Mucosa of stomach (tissue), 1 donor: ENCODE results near the gene DMRTA2.

Experiments
- H3K27me3 ChIP-seq: one replicate; pipeline ENCODE4 v1.7.0; 2013; ENCODE audit warnings: mild to moderate bottlenecking, low read length; ENCODE audit not compliant: control insufficient read depth, insufficient read depth
- H3K36me3 ChIP-seq: one replicate; pipeline ENCODE4 v1.7.0; 2013; ENCODE audit warnings: low read length; ENCODE audit not compliant: control insufficient read depth, insufficient read depth
- H3K4me1 ChIP-seq: one replicate; pipeline ENCODE4 v1.7.0; 2013; ENCODE audit warnings: mild to moderate bottlenecking, low read length; ENCODE audit not compliant: control insufficient read depth, insufficient read depth
- H3K4me3 ChIP-seq: one replicate; pipeline ENCODE4 v1.7.0; 2013; ENCODE audit warnings: low read length
- H3K9ac ChIP-seq: one replicate; pipeline ENCODE4 v1.7.0; 2013; ENCODE audit warnings: mild to moderate bottlenecking, low read length, moderate library complexity
- H3K9me3 ChIP-seq: one replicate; pipeline ENCODE4 v1.7.0; 2013; ENCODE audit warnings: mild to moderate bottlenecking, low read length, moderate library complexity; ENCODE audit not compliant: control insufficient read depth
- donor health status: Pancreatic carcinoma.

The DMRTA2 gene

DNA sequence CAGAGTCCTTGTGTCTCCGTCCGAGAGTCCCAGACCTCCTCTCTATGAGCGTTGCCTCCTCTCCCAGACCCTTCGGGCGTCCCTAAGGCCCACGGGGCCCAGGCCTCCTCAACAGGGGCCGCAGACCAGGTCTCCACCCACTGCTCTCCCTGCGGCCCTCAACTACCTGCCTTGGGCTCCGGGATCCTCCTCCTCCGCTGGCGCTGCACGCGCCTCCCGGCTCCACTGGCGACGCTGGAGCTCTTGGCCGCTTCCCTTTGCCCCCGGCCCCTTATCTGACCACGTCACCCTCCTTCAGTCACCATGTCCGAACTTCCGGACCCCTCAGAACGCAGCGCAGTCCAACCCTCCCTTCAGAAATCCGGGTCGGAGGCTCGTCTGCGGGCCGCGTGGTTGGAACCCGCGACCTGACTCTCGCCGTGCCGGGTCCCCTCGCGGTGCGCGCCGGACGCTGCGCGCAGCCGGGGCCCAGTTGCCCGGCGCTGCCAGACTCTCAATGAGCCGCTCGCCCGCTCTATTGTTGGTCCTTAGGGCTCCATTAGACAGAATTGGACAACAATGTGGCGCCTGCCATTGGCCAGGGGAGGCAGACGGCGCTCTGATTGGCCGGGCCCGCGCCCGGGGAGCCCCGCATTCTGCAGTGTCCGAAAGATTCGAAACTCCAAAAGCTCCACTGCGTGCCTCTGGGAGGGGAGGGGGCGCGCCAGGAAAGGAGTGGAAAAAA, at the start of gene DMRTA2:
TSS of gene DMRTA2 (minus strand) at position 498 of the 724 bp plus-strand sequence. CDS start 1,907 bp downstream, outside the sequence.
- H3K4me1 ChIP-seq = peaks cover 22% of the 10 kb centered on the region
- H3K9ac ChIP-seq = no peak within 1 kb of the TSS
- no peak within 1 kb of the TSS for H3K4me3 ChIP-seq
- no peaks in the 10 kb centered on the region for H3K36me3 ChIP-seq
- peaks cover 98% of the 10 kb centered on the region for H3K27me3 ChIP-seq
- H3K9me3 ChIP-seq = no peaks in the 10 kb centered on the region

- Histone ChIP-seq H3K4me3 (no peak overlapping the region), H3K9ac (no peak overlapping the region), H3K36me3 (no peaks in the 10 kb centered on the region), H3K4me1 (no peaks in the 10 kb centered on the region), H3K27me3 (no peaks in the 10 kb centered on the region), H3K9me3 (no peaks in the 10 kb centered on the region)
Measured at GRCh38 chr1:50471967-50472366, 48.7 kb upstream of the DMRTA2 start.

- H3K36me3 ChIP-seq = no peaks in the 10 kb centered on the region
Measured at GRCh38 chr1:50462964-50463363, 39.7 kb upstream of the DMRTA2 start.

DNA sequence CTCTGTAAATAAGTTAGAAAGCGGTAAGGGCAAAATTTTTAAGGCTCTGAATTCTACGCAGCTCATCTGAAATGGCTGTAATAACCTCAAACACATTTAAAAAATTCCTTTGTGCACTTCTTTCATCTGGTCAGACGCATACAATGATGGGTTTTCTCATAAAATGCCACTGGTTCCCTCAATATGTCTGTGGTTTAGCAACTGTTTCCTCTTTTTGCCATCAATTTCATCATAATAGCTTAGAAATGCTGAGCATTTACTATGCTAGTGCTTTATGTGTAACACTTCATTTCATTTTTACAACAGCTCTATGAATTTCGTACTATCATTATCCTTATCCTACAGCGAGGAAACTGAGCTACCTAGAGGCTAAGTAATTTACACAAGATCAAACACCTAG, 35.3 kb upstream of the DMRTA2 start:
- H3K36me3 ChIP-seq = no peaks in the 10 kb centered on the region
- no peaks in the 10 kb centered on the region for H3K9me3 ChIP-seq
- no peaks in the 10 kb centered on the region for H3K4me1 ChIP-seq
- H3K4me3 ChIP-seq = no peak overlapping the region
- H3K27me3 ChIP-seq = no peaks in the 10 kb centered on the region
- H3K9ac ChIP-seq = no peak overlapping the region

More at GRCh38 chr1:50462964-50463363, 39.7 kb upstream of the DMRTA2 start:
- Histone ChIP-seq H3K9me3 (no peaks in the 10 kb centered on the region), H3K27me3 (no peaks in the 10 kb centered on the region), H3K4me1 (no peaks in the 10 kb centered on the region), H3K4me3 (no peak overlapping the region), H3K9ac (no peak overlapping the region)

DNA sequence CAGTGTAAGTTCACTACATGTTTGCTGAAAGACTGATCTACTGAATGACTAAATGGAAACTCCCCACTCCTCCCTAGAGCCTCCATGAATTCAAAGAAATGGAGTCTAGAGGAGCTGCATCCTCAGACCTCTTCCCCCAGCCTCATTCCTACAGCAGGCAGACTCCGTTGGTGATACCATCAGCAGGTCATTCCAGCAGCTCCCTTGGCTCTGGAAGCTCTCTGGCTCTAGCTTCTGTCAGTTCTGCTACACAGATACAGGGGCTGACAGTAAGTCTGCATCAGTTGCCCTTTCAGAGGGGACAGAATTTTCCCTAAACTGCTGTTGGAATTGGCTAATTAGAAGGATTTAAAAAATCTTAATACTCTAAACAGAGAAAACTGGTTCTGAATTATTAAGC, 31.7 kb upstream of the DMRTA2 start:
- H3K4me1 ChIP-seq = no peaks in the 10 kb centered on the region
- H3K27me3 ChIP-seq = no peaks in the 10 kb centered on the region
- H3K36me3 ChIP-seq = no peaks in the 10 kb centered on the region
- no peaks in the 10 kb centered on the region for H3K9me3 ChIP-seq
- no peak overlapping the region for H3K4me3 ChIP-seq
- H3K9ac ChIP-seq = no peak overlapping the region

GRCh38 chr1:50453266-50453665, 30.0 kb upstream of the DMRTA2 start:
- Histone ChIP-seq H3K4me3 (no peak overlapping the region), H3K9me3 (no peaks in the 10 kb centered on the region), H3K36me3 (no peaks in the 10 kb centered on the region)

DNA sequence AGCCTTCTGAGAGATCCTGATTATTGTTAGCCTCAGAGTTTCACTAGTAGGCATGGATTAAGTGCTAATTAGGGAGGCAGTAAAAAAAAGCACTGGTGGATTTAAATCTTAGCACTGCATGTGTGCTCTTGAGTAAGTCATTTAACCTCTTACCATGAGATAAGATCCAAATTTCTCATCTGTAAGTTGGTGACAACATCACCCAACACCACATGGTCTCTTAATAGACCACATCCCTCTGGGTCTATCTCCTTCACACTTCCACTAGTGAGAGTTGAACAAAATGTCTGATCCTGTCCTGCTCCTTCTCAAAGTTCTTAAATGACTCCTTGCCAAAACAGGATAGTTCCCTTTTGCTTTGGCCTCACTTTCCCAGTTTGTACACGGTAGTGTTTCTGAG, 29.5 kb upstream of the DMRTA2 start:
- Histone ChIP-seq H3K9ac (no peak overlapping the region), H3K9me3 (no peaks in the 10 kb centered on the region)

More at GRCh38 chr1:50453266-50453665, 30.0 kb upstream of the DMRTA2 start:
- H3K9ac ChIP-seq = no peak overlapping the region
- H3K27me3 ChIP-seq = no peaks in the 10 kb centered on the region
- no peaks in the 10 kb centered on the region for H3K4me1 ChIP-seq

DNA sequence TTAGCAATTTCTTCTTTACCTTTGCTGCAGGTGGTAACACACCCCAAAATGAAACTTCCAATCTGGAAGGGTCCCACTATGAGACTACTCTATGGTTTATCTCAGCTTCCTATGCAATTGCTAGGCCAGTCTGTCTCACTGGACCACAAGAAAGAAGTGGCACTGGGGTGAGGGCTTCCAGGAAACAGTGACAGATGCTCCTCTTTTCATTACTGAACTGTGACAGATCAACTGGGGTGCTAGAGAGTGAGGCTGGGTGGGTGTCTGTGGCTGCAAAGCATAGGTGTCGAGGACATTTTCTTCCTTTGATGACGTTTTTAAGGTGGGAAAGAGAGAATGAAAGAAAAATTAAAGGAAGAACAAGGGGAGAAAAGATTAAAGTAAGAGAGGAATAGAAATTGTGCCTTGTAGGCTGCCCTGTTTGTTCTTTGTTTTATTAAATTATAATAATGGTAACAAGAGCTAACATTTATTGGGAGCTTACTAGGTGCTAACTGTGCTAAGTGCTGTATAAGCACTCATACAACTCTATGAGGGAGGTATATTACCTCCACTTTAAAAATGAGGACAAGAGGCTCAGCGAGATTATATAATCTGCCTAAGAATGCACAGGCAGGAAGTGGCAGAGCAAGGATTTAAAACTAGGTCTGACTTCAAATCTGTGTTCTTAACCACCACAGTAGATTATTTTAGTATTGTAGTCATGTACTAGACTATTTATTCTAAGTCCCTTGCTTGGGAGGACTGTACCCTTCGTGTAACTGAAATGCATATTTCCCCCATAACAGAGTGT, 27.8 kb upstream of the DMRTA2 start:
- Histone ChIP-seq H3K4me1 (no peaks in the 10 kb centered on the region), H3K27me3 (no peaks in the 10 kb centered on the region), H3K4me3 (no peak overlapping the region), H3K9me3 (no peaks in the 10 kb centered on the region), H3K36me3 (no peaks in the 10 kb centered on the region), H3K9ac (no peak overlapping the region)

More for the DNA sequence above, 29.5 kb upstream of the DMRTA2 start:
- Histone ChIP-seq H3K4me3 (no peak overlapping the region), H3K36me3 (no peaks in the 10 kb centered on the region), H3K4me1 (no peaks in the 10 kb centered on the region), H3K27me3 (no peaks in the 10 kb centered on the region)

DNA sequence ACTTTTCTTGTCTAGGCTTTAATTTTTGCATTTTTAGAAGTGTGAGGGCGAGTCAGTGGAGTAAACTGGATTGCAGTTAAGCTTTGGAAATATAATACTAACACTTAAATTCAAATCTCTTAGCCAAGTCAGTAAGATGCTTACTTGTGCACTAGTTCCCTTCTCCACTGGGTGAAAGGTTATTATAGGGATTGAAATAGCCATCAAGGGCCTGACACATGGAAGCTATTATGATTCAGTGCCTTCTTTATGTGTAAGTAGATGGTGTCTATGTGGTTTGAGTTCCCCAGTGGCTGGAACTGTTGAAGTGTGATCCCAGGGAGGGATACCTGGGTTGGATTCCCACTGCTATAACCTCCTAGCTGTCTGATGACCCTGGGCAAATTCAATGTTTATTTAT, 24.7 kb upstream of the DMRTA2 start:
- no peaks in the 10 kb centered on the region for H3K36me3 ChIP-seq
- no peak overlapping the region for H3K9ac ChIP-seq
- H3K27me3 ChIP-seq = no peaks in the 10 kb centered on the region
- H3K4me3 ChIP-seq = no peak overlapping the region
- no peaks in the 10 kb centered on the region for H3K4me1 ChIP-seq
- no peaks in the 10 kb centered on the region for H3K9me3 ChIP-seq

DNA sequence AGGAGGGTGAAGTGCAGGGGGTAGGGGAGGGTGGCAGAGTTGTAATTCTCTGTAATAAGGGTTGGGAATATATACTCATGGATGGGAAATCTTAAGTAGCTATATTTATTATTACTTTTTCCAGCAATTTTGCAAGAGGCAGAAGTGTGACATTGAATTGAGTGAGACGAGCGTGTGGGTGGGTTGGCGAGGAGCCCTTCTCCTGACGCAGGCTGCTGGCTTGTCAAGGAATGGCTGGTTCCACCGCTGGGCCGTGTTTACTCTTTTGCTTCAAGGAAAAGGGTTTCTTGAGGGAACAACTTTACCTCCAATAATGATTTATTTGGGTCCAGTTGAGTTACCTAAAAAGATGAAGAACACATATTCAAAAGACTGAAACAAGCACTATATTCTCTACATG, 17.9 kb upstream of the DMRTA2 start:
- Histone ChIP-seq H3K4me1 (no peaks in the 10 kb centered on the region), H3K9ac (no peak overlapping the region), H3K27me3 (no peaks in the 10 kb centered on the region), H3K4me3 (no peak overlapping the region), H3K9me3 (no peaks in the 10 kb centered on the region), H3K36me3 (no peaks in the 10 kb centered on the region)

DNA sequence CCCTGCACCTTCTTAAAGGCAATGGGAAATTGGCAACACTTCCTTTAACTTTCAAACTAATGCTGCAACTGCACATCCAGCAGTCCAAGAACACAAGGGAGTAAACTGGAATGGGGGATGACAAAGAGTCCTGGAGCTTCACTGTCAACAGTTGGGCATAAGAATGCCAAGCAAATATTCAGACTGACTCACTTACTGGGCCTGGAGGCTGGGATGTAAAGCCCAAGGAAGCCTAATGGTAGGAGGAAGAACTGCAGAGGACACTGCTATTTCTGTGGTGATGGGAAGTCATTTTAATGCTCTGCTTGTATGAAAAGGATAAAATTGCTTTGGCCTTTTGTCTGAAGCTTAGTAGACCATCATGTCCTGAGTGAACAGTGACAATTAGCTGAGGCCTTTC, 15.7 kb upstream of the DMRTA2 start:
- Histone ChIP-seq H3K4me1 (no peaks in the 10 kb centered on the region), H3K4me3 (no peak overlapping the region), H3K9ac (no peak overlapping the region), H3K9me3 (no peaks in the 10 kb centered on the region), H3K27me3 (no peaks in the 10 kb centered on the region), H3K36me3 (no peaks in the 10 kb centered on the region)

- no peaks in the 10 kb centered on the region for H3K9me3 ChIP-seq
- H3K36me3 ChIP-seq = no peaks in the 10 kb centered on the region
- H3K4me3 ChIP-seq = no peak overlapping the region
- no peaks in the 10 kb centered on the region for H3K4me1 ChIP-seq
- H3K27me3 ChIP-seq = peaks cover 22% of the 10 kb centered on the region
- H3K9ac ChIP-seq = no peak overlapping the region
Measured at GRCh38 chr1:50436489-50436888, 13.2 kb upstream of the DMRTA2 start.
